Panc1 (cell line): Measurements from ENCODE around the gene NAA60.

Source experiments
- CTCF ChIP-seq: fragments of 450-650 bp; IDR thresholded peaks from 2 replicates; pipeline ENCODE4 v1.5.1; 2017; ENCODE audit warnings: mild to moderate bottlenecking
- POLR2AphosphoS5 ChIP-seq: IDR thresholded peaks from 2 replicates; pipeline ENCODE4 v1.6.1; 2012; ENCODE audit warnings: mild to moderate bottlenecking, low read depth, low read length, moderate library complexity
- REST ChIP-seq, 2 experiments: IDR thresholded peaks; 2 replicates each; pipeline ENCODE4 v1.6.1; 2011 to 2012; ENCODE audit warnings: low read depth in 2 of 2, control low read depth in 1 of 2, low read length in 1 of 2, mild to moderate bottlenecking in 1 of 2, moderate library complexity in 1 of 2; ENCODE audit not compliant: insufficient read depth in 1 of 2
- SIN3A ChIP-seq: IDR thresholded peaks from 2 replicates; pipeline ENCODE4 v1.6.1; 2012; ENCODE audit warnings: low read depth, mild to moderate bottlenecking, low read length, moderate library complexity, borderline replicate concordance; ENCODE audit not compliant: insufficient read depth
- TCF7L2 ChIP-seq: IDR thresholded peaks from 2 replicates; pipeline ENCODE4 v1.6.1; 2011; ENCODE audit warnings: mild to moderate bottlenecking, low read depth, low read length, inconsistent platforms

DNA sequence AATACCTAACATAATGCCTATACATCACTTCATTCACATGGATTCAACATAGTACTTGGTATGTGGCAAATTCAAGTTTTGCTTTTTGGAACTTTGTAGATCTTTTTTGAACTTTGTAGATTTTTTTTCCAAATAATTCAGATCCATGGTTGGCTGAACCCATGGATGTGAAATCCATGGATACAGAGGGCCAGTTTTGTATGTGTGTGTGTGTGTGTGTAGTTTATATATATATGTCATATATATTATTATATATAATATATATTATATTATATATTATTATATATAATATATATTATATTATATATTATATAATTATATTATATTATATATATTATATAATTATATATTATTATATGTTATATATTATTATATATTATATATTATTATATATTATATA lies 85.7 kb downstream of the NAA60 start:
- TF ChIP-seq CTCF (no peak), REST (IDR thresholded peaks at IDR 0.05; ENCODE audit: insufficient read depth in 1 of 2, low read depth in 2 of 2, low read length in 1 of 2) (no peak), SIN3A (no peak), POLR2AphosphoS5 (no peak), TCF7L2 (no peak)
